Measurements from ENCODE around the gene RIOK2. TPM values are rescaled to one million over a fixed set of nuclear protein-coding genes. Genes with fewer than 3 reads are reported as not detected.

Gene RIOK2
- total RNA-seq, 1 donor from 2014 or later: 33.4 TPM

- Mint-ChIP-seq H3K27me3 (ENCODE audit: low read depth) (no peaks in the 10 kb centered on the region), H3K36me3 (ENCODE audit: low read depth) (peaks cover 9% of the 10 kb centered on the region), H3K27ac (ENCODE audit: unreplicated experiment) (no peak overlapping the region), H3K4me3 (no peak overlapping the region), H3K9me3 (no peaks in the 10 kb centered on the region), H3K4me1 (no peaks in the 10 kb centered on the region)
- DNase-seq (ENCODE audit: low read depth, low spot score): no peak
- no peak for TF ChIP-seq CTCF (conservative IDR thresholded peaks at IDR 0.05)
Measured at GRCh38 chr5:97165726-97166125, 17.3 kb downstream of the RIOK2 start.

GRCh38 chr5:97164846-97165245 lies 18.2 kb downstream of the RIOK2 start:
- Mint-ChIP-seq H3K9me3 (no peaks in the 10 kb centered on the region), H3K4me3 (no peak overlapping the region), H3K27ac (ENCODE audit: unreplicated experiment) (no peak overlapping the region), H3K4me1 (no peaks in the 10 kb centered on the region), H3K27me3 (ENCODE audit: low read depth) (no peaks in the 10 kb centered on the region), H3K36me3 (ENCODE audit: low read depth) (peaks cover 11% of the 10 kb centered on the region)
- no peak for DNase-seq (ENCODE audit: low read depth, low spot score)
- no peak for TF ChIP-seq CTCF (conservative IDR thresholded peaks at IDR 0.05)

- no peaks in the 10 kb centered on the region for H3K27me3 Mint-ChIP-seq (ENCODE audit: low read depth)
- H3K9me3 Mint-ChIP-seq: no peaks in the 10 kb centered on the region
- H3K36me3 Mint-ChIP-seq (ENCODE audit: low read depth): peaks cover 14% of the 10 kb centered on the region
Measured at GRCh38 chr5:97163790-97164285, 19.2 kb downstream of the RIOK2 start.

GRCh38 chr5:97163360-97163764 lies 19.7 kb downstream of the RIOK2 start:
- H3K27me3 Mint-ChIP-seq (ENCODE audit: low read depth): no peaks in the 10 kb centered on the region
- DNase-seq (ENCODE audit: low read depth, low spot score): no peak
- TF ChIP-seq CTCF (conservative IDR thresholded peaks at IDR 0.05): peak; percentile 79
- peaks cover 17% of the 10 kb centered on the region for H3K36me3 Mint-ChIP-seq (ENCODE audit: low read depth)
- no peaks in the 10 kb centered on the region for H3K9me3 Mint-ChIP-seq
- no peaks in the 10 kb centered on the region for H3K4me1 Mint-ChIP-seq
- H3K27ac Mint-ChIP-seq (ENCODE audit: unreplicated experiment): no peak overlapping the region
- no peak overlapping the region for H3K4me3 Mint-ChIP-seq

More at GRCh38 chr5:97163790-97164285, 19.2 kb downstream of the RIOK2 start:
- Mint-ChIP-seq H3K4me1 (no peaks in the 10 kb centered on the region), H3K4me3 (no peak overlapping the region), H3K27ac (ENCODE audit: unreplicated experiment) (no peak overlapping the region)
- no peak for TF ChIP-seq CTCF (conservative IDR thresholded peaks at IDR 0.05)
- no peak for DNase-seq (ENCODE audit: low read depth, low spot score)

GRCh38 chr5:97162045-97162444 lies 21.0 kb downstream of the RIOK2 start:
- peak; percentile 95 for TF ChIP-seq CTCF (conservative IDR thresholded peaks at IDR 0.05)

More at GRCh38 chr5:97162045-97162444, 21.0 kb downstream of the RIOK2 start:
- Mint-ChIP-seq H3K36me3 (ENCODE audit: low read depth) (peaks cover 22% of the 10 kb centered on the region), H3K4me1 (no peaks in the 10 kb centered on the region), H3K27ac (ENCODE audit: unreplicated experiment) (no peak overlapping the region), H3K9me3 (peaks cover 7% of the 10 kb centered on the region), H3K4me3 (no peak overlapping the region), H3K27me3 (ENCODE audit: low read depth) (no peaks in the 10 kb centered on the region)
- peak; percentile 79 for DNase-seq (ENCODE audit: low read depth, low spot score)
